Measurements from ENCODE around the gene RIN3. TPM values are rescaled to one million over a fixed set of nuclear protein-coding genes. Genes with fewer than 3 reads are reported as not detected.

The RIN3 gene
- total RNA-seq, 1 donor from 2014 or later: 28.0 TPM

GRCh38 chr14:92688434-92689375 is 175.1 kb downstream of the RIN3 start:
- Mint-ChIP-seq H3K27ac (ENCODE audit: unreplicated experiment) (no peak overlapping the region), H3K4me1 (ENCODE audit: low read depth, unreplicated experiment) (peaks cover 10% of the 10 kb centered on the region), H3K9me3 (ENCODE audit: unreplicated experiment) (no peaks in the 10 kb centered on the region), H3K4me3 (ENCODE audit: unreplicated experiment) (no peak overlapping the region), H3K27me3 (ENCODE audit: low read depth, unreplicated experiment) (no peaks in the 10 kb centered on the region), H3K36me3 (ENCODE audit: low read depth, unreplicated experiment) (peaks cover 8% of the 10 kb centered on the region)
- Histone ChIP-seq H3K9ac (ENCODE audit: low read length) (no peak overlapping the region), H4K20me1 (ENCODE audit: insufficient read depth, low read length) (peaks cover 9% of the 10 kb centered on the region), H2AFZ (ENCODE audit: low read depth, low read length) (no peak overlapping the region), H3K36me3 (ENCODE audit: insufficient read depth, low read length) (no peaks in the 10 kb centered on the region), H3K9me3 (ENCODE audit: insufficient read depth, low read depth, low read length) (no peaks in the 10 kb centered on the region), H3K79me2 (ENCODE audit: insufficient read depth, low read length) (no peaks in the 10 kb centered on the region), H3K4me3 (ENCODE audit: insufficient read depth, low read depth, low read length) (no peak overlapping the region), H3K4me1 (ENCODE audit: insufficient read depth, low read length) (peaks cover 9% of the 10 kb centered on the region), H3K27me3 (ENCODE audit: insufficient read depth, low read length) (no peaks in the 10 kb centered on the region), H3K27ac (ENCODE audit: low read depth, low read length) (no peak overlapping the region), H3K4me2 (ENCODE audit: low read length) (peak overlapping the region; percentile 80)
- no peak for FAIRE-seq
- TF ChIP-seq CTCF (IDR thresholded peaks at IDR 0.05; ENCODE audit: insufficient read depth, low read depth, low read length) (no peak), EZH2 (IDR thresholded peaks at IDR 0.05; ENCODE audit: insufficient read depth, low read length) (no peak)
- DNase-seq (ENCODE audit: low read depth): no peak

GRCh38 chr14:92690171-92691011 is 176.8 kb downstream of the RIN3 start:
- Histone ChIP-seq H3K4me3 (ENCODE audit: insufficient read depth, low read depth, low read length) (no peak overlapping the region), H2AFZ (ENCODE audit: low read depth, low read length) (no peak overlapping the region), H3K27me3 (ENCODE audit: insufficient read depth, low read length) (peaks cover 7% of the 10 kb centered on the region), H3K4me2 (ENCODE audit: low read length) (no peak overlapping the region), H3K9me3 (ENCODE audit: insufficient read depth, low read depth, low read length) (no peaks in the 10 kb centered on the region), H3K9ac (ENCODE audit: low read length) (no peak overlapping the region), H3K79me2 (ENCODE audit: insufficient read depth, low read length) (no peaks in the 10 kb centered on the region), H3K4me1 (ENCODE audit: insufficient read depth, low read length) (peaks cover 9% of the 10 kb centered on the region), H3K36me3 (ENCODE audit: insufficient read depth, low read length) (no peaks in the 10 kb centered on the region), H4K20me1 (ENCODE audit: insufficient read depth, low read length) (peaks cover 9% of the 10 kb centered on the region), H3K27ac (ENCODE audit: low read depth, low read length) (no peak overlapping the region)
- peak; percentile 39 for DNase-seq (ENCODE audit: low read depth)
- Mint-ChIP-seq H3K27ac (ENCODE audit: unreplicated experiment) (no peak overlapping the region), H3K27me3 (ENCODE audit: low read depth, unreplicated experiment) (peaks cover 3% of the 10 kb centered on the region), H3K9me3 (ENCODE audit: unreplicated experiment) (peaks cover 1% of the 10 kb centered on the region), H3K36me3 (ENCODE audit: low read depth, unreplicated experiment) (peaks cover 8% of the 10 kb centered on the region), H3K4me1 (ENCODE audit: low read depth, unreplicated experiment) (peaks cover 20% of the 10 kb centered on the region), H3K4me3 (ENCODE audit: unreplicated experiment) (no peak overlapping the region)
- FAIRE-seq: no peak
- TF ChIP-seq CTCF (IDR thresholded peaks at IDR 0.05; ENCODE audit: insufficient read depth, low read depth, low read length): peak; percentile 44
- TF ChIP-seq EZH2 (IDR thresholded peaks at IDR 0.05; ENCODE audit: insufficient read depth, low read length): no peak

Data from astrocyte (in vitro differentiated cells and primary cell).